Measurements from ENCODE around the gene MAD2L2.

MAD2L2 gene

GRCh38 chr1:11640944-11641343, 40.0 kb downstream of the MAD2L2 start:
- no peaks in the 10 kb centered on the region for H3K27me3 ChIP-seq (ENCODE audit: insufficient read depth, low read length, poor library complexity, severe bottlenecking)

GRCh38 chr1:11640101-11640500, 40.8 kb downstream of the MAD2L2 start:
- no peaks in the 10 kb centered on the region for H3K27me3 ChIP-seq (ENCODE audit: insufficient read depth, low read length, poor library complexity, severe bottlenecking)
- H2AFZ ChIP-seq (ENCODE audit: low read length) = no peak overlapping the region
- H3K4me1 ChIP-seq (ENCODE audit: insufficient read depth, low read length, poor library complexity, severe bottlenecking) = no peaks in the 10 kb centered on the region
- H3K9me3 ChIP-seq (ENCODE audit: insufficient read depth, low read depth, low read length) = no peaks in the 10 kb centered on the region
- no peak for TF ChIP-seq EZH2phosphoT487 (IDR thresholded peaks at IDR 0.05; ENCODE audit: borderline replicate concordance)
- TF ChIP-seq CTCF (conservative IDR thresholded peaks at IDR 0.05; ENCODE audit: low read length) = no peak
- H3K9ac ChIP-seq (ENCODE audit: low read depth, low read length, poor library complexity, severe bottlenecking) = no peak overlapping the region
- no peaks in the 10 kb centered on the region for H3F3A ChIP-seq (ENCODE audit: low read depth)
- H3K79me2 ChIP-seq (ENCODE audit: insufficient read depth, low read length) = no peaks in the 10 kb centered on the region
- H3K9me2 ChIP-seq (replicated peaks; ENCODE audit: low read depth, low read length) = no peaks in the 10 kb centered on the region
- H3K4me3 ChIP-seq (ENCODE audit: low read length, poor library complexity, severe bottlenecking) = no peak overlapping the region
- no peaks in the 10 kb centered on the region for H3K36me3 ChIP-seq (ENCODE audit: insufficient read depth, low read length)
- no peak overlapping the region for H3K4me2 ChIP-seq (ENCODE audit: low read depth, low read length, poor library complexity, severe bottlenecking)
- H4K20me1 ChIP-seq (ENCODE audit: insufficient read depth, low read length, poor library complexity, severe bottlenecking) = no peaks in the 10 kb centered on the region

More at GRCh38 chr1:11640944-11641343, 40.0 kb downstream of the MAD2L2 start:
- Histone ChIP-seq H3K9me3 (ENCODE audit: insufficient read depth, low read depth, low read length) (no peaks in the 10 kb centered on the region), H3K4me1 (ENCODE audit: insufficient read depth, low read length, poor library complexity, severe bottlenecking) (no peaks in the 10 kb centered on the region), H3K36me3 (ENCODE audit: insufficient read depth, low read length) (no peaks in the 10 kb centered on the region), H3K79me2 (ENCODE audit: insufficient read depth, low read length) (no peaks in the 10 kb centered on the region), H3K4me3 (ENCODE audit: low read length, poor library complexity, severe bottlenecking) (no peak overlapping the region), H4K20me1 (ENCODE audit: insufficient read depth, low read length, poor library complexity, severe bottlenecking) (no peaks in the 10 kb centered on the region), H2AFZ (ENCODE audit: low read length) (no peak overlapping the region), H3K4me2 (ENCODE audit: low read depth, low read length, poor library complexity, severe bottlenecking) (no peak overlapping the region), H3K9ac (ENCODE audit: low read depth, low read length, poor library complexity, severe bottlenecking) (no peak overlapping the region), H3K9me2 (replicated peaks; ENCODE audit: low read depth, low read length) (no peaks in the 10 kb centered on the region), H3F3A (ENCODE audit: low read depth) (no peaks in the 10 kb centered on the region)
- TF ChIP-seq EZH2phosphoT487 (IDR thresholded peaks at IDR 0.05; ENCODE audit: borderline replicate concordance) (no peak), CTCF (conservative IDR thresholded peaks at IDR 0.05; ENCODE audit: low read length) (no peak)

- Histone ChIP-seq H3K4me1 (ENCODE audit: insufficient read depth, low read length, poor library complexity, severe bottlenecking) (no peaks in the 10 kb centered on the region), H3K36me3 (ENCODE audit: insufficient read depth, low read length) (no peaks in the 10 kb centered on the region), H3K4me3 (ENCODE audit: low read length, poor library complexity, severe bottlenecking) (no peak overlapping the region), H3K4me2 (ENCODE audit: low read depth, low read length, poor library complexity, severe bottlenecking) (no peak overlapping the region), H3K79me2 (ENCODE audit: insufficient read depth, low read length) (no peaks in the 10 kb centered on the region), H3K9me2 (replicated peaks; ENCODE audit: low read depth, low read length) (no peaks in the 10 kb centered on the region), H3F3A (ENCODE audit: low read depth) (no peaks in the 10 kb centered on the region), H3K9me3 (ENCODE audit: insufficient read depth, low read depth, low read length) (no peaks in the 10 kb centered on the region), H3K27me3 (ENCODE audit: insufficient read depth, low read length, poor library complexity, severe bottlenecking) (no peaks in the 10 kb centered on the region), H2AFZ (ENCODE audit: low read length) (no peak overlapping the region), H3K9ac (ENCODE audit: low read depth, low read length, poor library complexity, severe bottlenecking) (no peak overlapping the region), H4K20me1 (ENCODE audit: insufficient read depth, low read length, poor library complexity, severe bottlenecking) (no peaks in the 10 kb centered on the region)
- TF ChIP-seq CTCF (conservative IDR thresholded peaks at IDR 0.05; ENCODE audit: low read length) (no peak), EZH2phosphoT487 (IDR thresholded peaks at IDR 0.05; ENCODE audit: borderline replicate concordance) (no peak)
Observed at GRCh38 chr1:11639372-11639771, 41.6 kb downstream of the MAD2L2 start.
